ENCODE data around the gene MFSD11.
"Not testable (repeated sequence)": the region's sequence is repeated elsewhere in the genome, so short reads cannot be mapped to it uniquely, and the experiment has no call there.

MFSD11 gene

DNA sequence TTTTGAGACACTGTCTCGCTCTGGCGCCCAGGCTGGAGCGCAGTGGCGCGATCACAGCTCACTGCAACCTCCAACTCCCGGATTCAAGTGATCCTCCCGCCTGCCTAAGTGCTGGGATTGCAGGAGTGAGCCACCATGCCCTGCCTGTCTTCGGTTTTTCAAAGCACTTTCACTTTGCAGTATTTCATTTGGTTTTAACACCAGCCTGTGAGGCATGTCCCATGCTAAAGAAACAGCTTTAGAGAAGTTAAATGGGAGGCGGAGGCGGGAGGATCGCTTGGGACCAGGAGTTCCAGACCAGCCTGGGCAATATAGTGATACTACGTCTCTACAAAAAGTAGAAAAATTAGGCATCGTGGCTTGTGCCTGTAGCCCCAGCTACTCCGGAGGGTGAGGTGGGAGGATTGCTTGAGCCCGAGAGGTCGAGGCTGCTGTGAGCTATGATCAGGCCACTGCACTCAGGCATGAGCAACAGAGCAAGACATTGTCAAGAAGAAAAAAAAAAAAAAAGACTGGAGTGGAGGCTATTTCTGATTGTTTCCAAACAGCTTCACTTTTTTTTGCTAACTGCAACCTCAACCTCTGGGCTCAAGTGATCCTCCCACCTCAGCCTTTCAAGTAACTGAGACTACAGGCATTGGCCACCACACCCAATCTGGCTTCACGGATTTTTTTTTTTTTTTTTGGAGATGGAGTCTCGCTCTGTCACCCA, 10.0 kb upstream of the MFSD11 start:
- DNase-seq = no peak

GRCh38 chr17:76731800-76732733, 5.9 kb upstream of the MFSD11 start:
- DNase-seq = not testable (repeated sequence)

GRCh38 chr17:76732734-76733617, 4.9 kb upstream of the MFSD11 start:
- no peak for DNase-seq

DNA sequence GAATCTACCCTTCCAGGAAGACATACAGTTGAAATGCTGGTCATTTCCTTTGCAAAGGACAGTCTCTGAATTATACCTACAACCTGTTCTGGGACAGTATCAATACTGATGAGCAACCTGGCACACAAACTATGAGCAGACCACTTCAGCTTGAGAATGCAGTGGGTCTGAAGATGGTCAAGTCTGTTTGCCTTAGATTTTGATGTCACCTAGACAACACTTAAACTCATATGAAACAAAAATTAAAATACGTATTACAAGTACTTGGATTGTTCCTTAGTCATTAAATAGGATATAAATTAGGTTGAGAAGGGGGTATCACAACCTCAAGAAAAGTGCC, 4.3 kb upstream of the MFSD11 start:
- no peak for DNase-seq

- no peak for DNase-seq
Measured at GRCh38 chr17:76734080-76734840, 3.7 kb upstream of the MFSD11 start.

- no peak for DNase-seq
Measured at GRCh38 chr17:76735006-76735405, 2.9 kb upstream of the MFSD11 start.

GRCh38 chr17:76735586-76736348, 2.2 kb upstream of the MFSD11 start:
- no peak for DNase-seq

- DNase-seq = peak; percentile 86
Measured at GRCh38 chr17:76736349-76737081, 1.4 kb upstream of the MFSD11 start.

DNA sequence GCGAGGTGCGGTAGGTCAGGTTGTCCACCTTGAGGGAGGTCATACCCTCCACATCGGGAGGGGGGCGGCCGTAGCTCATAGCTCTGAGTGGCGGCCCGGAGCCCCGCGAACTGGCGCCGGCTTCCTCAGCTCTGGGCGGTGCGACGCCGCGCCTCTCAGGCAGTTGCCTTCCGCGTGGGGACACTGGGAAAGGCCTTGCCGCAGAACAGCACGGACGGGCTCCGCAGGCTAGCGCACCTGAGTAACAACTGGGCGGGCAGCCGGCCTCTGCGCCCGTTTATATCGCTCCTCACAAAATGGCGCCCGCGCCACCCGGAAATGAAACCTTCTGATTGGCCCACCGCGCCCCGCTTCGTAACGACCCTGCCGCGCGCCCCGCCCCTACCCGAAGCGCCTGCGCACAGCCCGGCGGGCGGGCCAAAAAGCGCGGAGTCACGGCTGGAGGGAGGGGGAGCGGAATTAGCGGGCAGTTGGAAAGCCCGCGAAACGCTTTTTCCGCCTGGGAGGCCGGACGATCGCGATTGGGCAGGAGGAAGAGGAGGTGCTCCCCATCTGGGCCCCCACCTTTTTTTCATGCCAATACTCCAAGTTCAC, 740 bp upstream of the MFSD11 start, which contains the start of gene SRSF2:
TSS of gene SRSF2 (minus strand) at position 250 of the 594 bp plus-strand sequence. CDS start at position 79, 171 bp downstream.
- peak; percentile 99 for DNase-seq

GRCh38 chr17:76738468-76738850, 540 bp downstream of the MFSD11 start:
- DNase-seq = no peak

DNA sequence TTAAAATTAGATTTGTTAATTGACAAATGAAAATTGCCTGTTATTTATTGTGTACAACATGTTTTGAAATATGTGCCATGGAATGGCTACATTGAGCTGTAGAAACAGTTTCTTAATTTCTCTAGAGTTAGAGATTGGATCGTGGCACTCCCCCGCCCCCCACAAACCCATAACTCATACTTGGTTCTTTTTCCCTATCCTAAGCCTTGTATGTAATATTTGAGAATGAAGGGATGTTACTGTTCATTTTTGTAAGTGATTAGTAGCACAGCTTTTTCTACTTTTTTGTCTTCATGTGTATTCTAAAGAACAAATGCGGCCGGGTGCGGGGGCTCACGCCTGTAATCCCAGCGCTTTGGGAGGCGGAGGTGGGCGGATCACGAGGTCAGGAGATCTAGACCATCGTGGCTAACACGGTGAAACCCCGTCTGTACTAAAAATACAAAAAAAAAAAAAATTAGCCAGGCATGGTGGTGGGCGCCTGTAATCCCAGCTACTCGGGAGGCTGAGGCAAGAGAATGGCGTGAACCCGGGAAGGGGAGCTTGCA, 1.7 kb downstream of the MFSD11 start:
- DNase-seq = not testable (repeated sequence)

- peak; percentile 41 for DNase-seq
Measured at GRCh38 chr17:76740329-76741118, 2.6 kb downstream of the MFSD11 start.

DNA sequence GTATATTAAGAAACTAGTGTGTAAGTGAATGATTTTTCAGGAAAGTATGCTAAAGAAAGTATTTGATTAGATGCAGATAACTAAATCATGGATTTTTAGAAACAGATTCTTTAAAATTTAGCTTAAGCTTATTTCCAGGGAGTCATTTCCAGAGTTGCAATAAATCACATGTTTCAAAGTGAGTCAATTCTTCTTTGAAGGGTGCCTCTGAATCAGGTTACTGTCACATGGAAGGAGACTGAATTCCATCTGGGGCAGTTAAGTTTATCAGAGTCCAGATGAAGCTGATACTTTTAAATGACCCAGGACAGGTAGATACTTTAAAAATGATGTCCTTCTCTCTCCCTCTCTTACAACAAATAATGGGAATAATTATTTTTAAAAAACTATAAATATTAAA, 5.0 kb downstream of the MFSD11 start:
- DNase-seq = no peak

DNA sequence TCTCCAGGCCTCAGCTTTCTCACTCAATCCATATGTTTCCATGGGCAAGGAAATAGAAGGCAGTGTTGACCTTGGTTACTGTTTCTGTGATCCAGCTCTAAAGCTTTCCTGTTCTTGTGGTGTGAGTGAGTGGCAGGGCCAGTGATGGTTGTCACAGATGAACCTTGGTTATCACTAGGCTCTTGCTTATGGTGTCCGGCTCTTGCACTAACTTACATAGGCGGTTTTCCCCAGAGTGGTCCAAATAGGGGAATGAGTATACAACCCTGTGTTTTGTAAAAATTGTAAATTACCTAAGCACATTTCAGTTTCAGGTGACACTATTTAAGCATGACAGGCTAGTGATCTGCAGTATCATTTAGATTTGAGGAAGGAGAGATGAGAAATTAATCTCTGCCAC, 6.8 kb downstream of the MFSD11 start:
- no peak for DNase-seq

DNA sequence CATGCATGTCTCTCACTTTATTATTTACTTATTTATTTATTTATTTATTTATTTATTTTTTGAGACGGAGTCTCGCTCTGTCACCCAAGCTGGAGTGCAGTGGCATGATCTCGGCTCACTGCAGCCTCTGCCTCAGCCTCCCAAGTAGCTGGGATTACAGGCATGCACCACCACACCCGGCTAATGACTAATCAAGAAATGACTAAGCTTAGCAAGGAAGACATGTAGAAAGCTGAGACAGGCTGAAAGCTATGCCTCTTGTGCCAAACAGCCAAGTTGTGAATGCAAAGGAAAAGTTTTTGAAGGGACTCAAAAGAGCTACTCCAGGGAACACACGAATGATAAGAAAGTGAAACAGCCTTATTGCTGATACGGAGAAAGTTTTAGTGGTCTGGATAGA, 7.9 kb downstream of the MFSD11 start:
- not testable (repeated sequence) for DNase-seq

DNA sequence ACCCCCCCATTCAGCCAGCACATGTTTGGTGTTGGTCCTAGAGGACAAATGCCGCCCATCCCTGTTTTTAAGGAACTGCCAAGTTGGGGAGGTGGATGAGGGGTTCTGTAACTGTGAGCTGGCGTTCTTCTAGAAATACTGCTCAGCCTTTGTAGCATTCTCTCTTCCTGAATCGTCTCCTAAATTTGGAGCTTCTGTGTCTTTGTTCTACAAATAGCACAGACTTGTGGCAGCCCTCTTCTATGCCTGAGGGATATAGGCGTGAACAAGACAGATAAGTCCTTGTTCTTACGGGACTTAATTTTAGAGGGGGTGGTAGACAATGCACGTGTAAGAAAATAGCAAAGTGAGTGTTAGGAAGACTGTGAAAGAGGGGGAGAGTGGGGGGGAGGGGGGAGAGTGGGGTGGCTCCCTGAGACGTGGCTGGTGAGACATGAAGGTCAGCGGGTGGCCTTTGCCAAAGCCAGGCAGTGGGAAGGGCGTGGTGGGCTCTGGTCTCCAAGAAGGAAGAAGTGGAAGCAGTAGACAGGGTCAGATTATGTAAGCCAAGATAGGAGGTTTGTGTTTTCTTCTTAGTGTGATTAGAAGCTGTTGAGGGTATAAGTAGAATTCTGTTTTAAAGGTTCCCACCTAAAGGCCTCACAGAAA, 9.9 kb downstream of the MFSD11 start:
- DNase-seq = no peak

GRCh38 chr17:76748657-76749056, 10.7 kb downstream of the MFSD11 start:
- no peak for DNase-seq

- no peak for DNase-seq
Measured at GRCh38 chr17:76751416-76751993, 13.6 kb downstream of the MFSD11 start.

Data from right hindlimb (tissue), 1 donor.